HepG2 (cell line): ENCODE results near the gene CEP131. TPM values are rescaled to one million over a fixed set of nuclear protein-coding genes. Genes with fewer than 3 reads are reported as not detected.

ENCODE experiments used
- ARNTL ChIP-seq: sonication (generic); formaldehyde crosslinking; IDR thresholded peaks from 2 replicates; pipeline ENCODE4 v1.4.0; 2020; ENCODE audit warnings: mild to moderate bottlenecking, missing genetic modification reagents
- ASH2L ChIP-seq: fragments of 300-600, 200-600 bp; sonication (generic); IDR thresholded peaks from 2 replicates; pipeline ENCODE4 v1.7.0; 2017; ENCODE audit warnings: low read depth, mild to moderate bottlenecking, moderate library complexity, mixed read lengths, low read length; ENCODE audit not compliant: insufficient read length
- SMC3 ChIP-seq: IDR thresholded peaks from 2 replicates; pipeline ENCODE4 v1.6.1; 2011; ENCODE audit warnings: low read length, improper control_type of control experiment
- ZNF12 ChIP-seq: sonication (generic); formaldehyde crosslinking; IDR thresholded peaks from 2 replicates; pipeline ENCODE4 v1.5.0; 2020; ENCODE audit warnings: missing genetic modification reagents
- ZNF556 ChIP-seq: sonication (generic); formaldehyde crosslinking; IDR thresholded peaks from 2 replicates; pipeline ENCODE4 v1.4.0; 2020; ENCODE audit warnings: mild to moderate bottlenecking, missing genetic modification reagents, borderline replicate concordance
- ZNF652 ChIP-seq: IDR thresholded peaks from 2 replicates; pipeline ENCODE4 v1.6.1; 2016; ENCODE audit warnings: low read depth, borderline replicate concordance
- polyA plus RNA-seq, 8 experiments: library from polyadenylated mRNA; depleted of rRNA in 3 of 8; stranded (reverse) in 7 of 8; unstranded in 1 of 8; fragments of >200 nt; fragmentation: Illumina TruSeq in 4 of 8; extraction: Trizol in 4 of 8; gene quantifications; 2 replicates each; pipeline versions ENCODE4 v1.2.1 to v1.2.3, GENCODE V29; 2011 to 2016; ENCODE audit warnings: low read depth in 4 of 8, missing spikeins in 1 of 8, mixed read lengths in 1 of 8; ENCODE audit not compliant: insufficient read depth in 1 of 8
- total RNA-seq, 5 experiments: library from RNA; depleted of rRNA; stranded (reverse); fragments of >200 nt; fragmentation: Illumina TruSeq; extraction: Trizol; gene quantifications; 2 replicates each; pipeline ENCODE4 v1.2.3, GENCODE V29; 2016; ENCODE audit warnings: low read depth in 1 of 5
- TF ChIP-seq, protein P1 (sequence below): sonication (generic); formaldehyde crosslinking; IDR thresholded peaks from 2 replicates; pipeline ENCODE4 v1.8.1; 2023; ENCODE audit warnings: mild to moderate bottlenecking, missing genetic modification reagents
- TF ChIP-seq, protein P2 (sequence below): sonication (generic); formaldehyde crosslinking; IDR thresholded peaks from 2 replicates; pipeline ENCODE4 v1.4.0; 2020; ENCODE audit warnings: mild to moderate bottlenecking, missing genetic modification reagents
- TF ChIP-seq, protein P3 (sequence below): sonication (generic); formaldehyde crosslinking; IDR thresholded peaks from 2 replicates; pipeline ENCODE4 v1.9.0; 2021; ENCODE audit warnings: mild to moderate bottlenecking, missing genetic modification reagents

The CEP131 gene
- total and polyA plus RNA-seq, 2 of the 13 experiments (the other 11 are each of a cell fraction or from before 2014, with no cell fraction given): 5.0 to 16.8 TPM

DNA sequence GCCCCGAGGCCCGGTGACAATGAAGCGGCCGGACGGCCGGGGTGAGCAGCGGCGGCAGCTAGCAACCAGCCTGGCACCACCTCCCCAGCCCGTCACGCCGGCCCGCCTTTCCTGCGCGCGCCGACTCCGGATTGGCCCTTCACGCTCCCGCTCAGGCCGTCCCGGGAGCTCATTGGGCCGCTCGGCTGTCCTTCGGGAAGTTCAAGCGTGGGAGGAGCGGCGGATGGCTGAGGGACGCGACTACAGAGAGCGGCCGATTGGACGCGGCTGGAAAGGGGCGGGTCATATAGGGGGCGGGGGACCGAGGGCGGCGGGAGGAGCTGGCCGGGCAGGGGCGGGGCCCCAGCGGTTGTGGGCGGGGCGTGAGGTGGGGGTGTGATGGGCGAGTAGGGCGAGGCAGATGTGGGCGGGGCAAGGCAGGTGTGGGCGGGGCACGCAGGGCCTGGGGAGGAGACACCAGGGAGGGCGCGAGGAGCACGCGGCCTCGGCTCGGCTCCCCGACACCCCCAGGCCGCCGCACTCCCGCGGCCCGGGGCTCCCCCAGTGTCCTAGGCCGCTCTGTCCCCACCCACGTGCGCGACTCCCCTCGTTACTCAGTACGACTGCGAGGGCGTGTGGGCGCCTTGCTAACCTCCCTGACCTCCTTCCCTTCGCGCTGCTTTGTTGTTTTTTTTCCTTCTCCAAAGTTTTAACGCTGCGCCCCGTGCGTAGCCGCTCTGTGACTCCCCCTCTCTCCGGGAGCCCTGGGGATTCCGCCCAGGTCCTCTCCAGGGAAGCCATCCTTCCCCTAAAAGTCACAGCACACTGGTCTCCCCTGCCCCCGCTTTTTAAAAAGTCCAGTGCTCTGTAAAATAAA, at the start of gene CEP131 (continued):
- TF ChIP-seq, protein P1, sequence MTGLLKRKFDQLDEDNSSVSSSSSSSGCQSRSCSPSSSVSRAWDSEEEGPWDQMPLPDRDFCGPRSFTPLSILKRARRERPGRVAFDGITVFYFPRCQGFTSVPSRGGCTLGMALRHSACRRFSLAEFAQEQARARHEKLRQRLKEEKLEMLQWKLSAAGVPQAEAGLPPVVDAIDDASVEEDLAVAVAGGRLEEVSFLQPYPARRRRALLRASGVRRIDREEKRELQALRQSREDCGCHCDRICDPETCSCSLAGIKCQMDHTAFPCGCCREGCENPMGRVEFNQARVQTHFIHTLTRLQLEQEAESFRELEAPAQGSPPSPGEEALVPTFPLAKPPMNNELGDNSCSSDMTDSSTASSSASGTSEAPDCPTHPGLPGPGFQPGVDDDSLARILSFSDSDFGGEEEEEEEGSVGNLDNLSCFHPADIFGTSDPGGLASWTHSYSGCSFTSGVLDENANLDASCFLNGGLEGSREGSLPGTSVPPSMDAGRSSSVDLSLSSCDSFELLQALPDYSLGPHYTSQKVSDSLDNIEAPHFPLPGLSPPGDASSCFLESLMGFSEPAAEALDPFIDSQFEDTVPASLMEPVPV (CRISPR knock-in tag): peak; percentile 96
- no peak for TF ChIP-seq SMC3
- TF ChIP-seq ARNTL (CRISPR knock-in tag): no peak; the same call in none of the 2 replicates
- no peak for TF ChIP-seq ZNF652 (CRISPR knock-in tag)
- peak; percentile 37; the same call in 1 of the 2 replicates for TF ChIP-seq ZNF556 (CRISPR knock-in tag)
- 0 out of 2 replicates have a peak, but pooled peaks have one; percentile 10 for TF ChIP-seq ZNF12 (CRISPR knock-in tag)
- TF ChIP-seq ASH2L: no peak
- TF ChIP-seq, protein P2, sequence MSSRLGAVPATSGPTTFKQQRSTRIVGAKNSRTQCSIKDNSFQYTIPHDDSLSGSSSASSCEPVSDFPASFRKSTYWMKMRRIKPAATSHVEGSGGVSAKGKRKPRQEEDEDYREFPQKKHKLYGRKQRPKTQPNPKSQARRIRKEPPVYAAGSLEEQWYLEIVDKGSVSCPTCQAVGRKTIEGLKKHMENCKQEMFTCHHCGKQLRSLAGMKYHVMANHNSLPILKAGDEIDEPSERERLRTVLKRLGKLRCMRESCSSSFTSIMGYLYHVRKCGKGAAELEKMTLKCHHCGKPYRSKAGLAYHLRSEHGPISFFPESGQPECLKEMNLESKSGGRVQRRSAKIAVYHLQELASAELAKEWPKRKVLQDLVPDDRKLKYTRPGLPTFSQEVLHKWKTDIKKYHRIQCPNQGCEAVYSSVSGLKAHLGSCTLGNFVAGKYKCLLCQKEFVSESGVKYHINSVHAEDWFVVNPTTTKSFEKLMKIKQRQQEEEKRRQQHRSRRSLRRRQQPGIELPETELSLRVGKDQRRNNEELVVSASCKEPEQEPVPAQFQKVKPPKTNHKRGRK (CRISPR knock-in tag): no peak
- TF ChIP-seq, protein P3, sequence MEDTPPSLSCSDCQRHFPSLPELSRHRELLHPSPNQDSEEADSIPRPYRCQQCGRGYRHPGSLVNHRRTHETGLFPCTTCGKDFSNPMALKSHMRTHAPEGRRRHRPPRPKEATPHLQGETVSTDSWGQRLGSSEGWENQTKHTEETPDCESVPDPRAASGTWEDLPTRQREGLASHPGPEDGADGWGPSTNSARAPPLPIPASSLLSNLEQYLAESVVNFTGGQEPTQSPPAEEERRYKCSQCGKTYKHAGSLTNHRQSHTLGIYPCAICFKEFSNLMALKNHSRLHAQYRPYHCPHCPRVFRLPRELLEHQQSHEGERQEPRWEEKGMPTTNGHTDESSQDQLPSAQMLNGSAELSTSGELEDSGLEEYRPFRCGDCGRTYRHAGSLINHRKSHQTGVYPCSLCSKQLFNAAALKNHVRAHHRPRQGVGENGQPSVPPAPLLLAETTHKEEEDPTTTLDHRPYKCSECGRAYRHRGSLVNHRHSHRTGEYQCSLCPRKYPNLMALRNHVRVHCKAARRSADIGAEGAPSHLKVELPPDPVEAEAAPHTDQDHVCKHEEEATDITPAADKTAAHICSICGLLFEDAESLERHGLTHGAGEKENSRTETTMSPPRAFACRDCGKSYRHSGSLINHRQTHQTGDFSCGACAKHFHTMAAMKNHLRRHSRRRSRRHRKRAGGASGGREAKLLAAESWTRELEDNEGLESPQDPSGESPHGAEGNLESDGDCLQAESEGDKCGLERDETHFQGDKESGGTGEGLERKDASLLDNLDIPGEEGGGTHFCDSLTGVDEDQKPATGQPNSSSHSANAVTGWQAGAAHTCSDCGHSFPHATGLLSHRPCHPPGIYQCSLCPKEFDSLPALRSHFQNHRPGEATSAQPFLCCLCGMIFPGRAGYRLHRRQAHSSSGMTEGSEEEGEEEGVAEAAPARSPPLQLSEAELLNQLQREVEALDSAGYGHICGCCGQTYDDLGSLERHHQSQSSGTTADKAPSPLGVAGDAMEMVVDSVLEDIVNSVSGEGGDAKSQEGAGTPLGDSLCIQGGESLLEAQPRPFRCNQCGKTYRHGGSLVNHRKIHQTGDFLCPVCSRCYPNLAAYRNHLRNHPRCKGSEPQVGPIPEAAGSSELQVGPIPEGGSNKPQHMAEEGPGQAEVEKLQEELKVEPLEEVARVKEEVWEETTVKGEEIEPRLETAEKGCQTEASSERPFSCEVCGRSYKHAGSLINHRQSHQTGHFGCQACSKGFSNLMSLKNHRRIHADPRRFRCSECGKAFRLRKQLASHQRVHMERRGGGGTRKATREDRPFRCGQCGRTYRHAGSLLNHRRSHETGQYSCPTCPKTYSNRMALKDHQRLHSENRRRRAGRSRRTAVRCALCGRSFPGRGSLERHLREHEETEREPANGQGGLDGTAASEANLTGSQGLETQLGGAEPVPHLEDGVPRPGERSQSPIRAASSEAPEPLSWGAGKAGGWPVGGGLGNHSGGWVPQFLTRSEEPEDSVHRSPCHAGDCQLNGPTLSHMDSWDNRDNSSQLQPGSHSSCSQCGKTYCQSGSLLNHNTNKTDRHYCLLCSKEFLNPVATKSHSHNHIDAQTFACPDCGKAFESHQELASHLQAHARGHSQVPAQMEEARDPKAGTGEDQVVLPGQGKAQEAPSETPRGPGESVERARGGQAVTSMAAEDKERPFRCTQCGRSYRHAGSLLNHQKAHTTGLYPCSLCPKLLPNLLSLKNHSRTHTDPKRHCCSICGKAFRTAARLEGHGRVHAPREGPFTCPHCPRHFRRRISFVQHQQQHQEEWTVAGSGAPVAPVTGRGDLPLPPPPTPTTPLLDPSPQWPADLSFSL (CRISPR knock-in tag): peak; percentile 12; the same call in 1 of the 2 replicates
